MM.1S (cell line): ENCODE results near the gene PTPRG.

Experiments used
- DNase-seq: peaks from one replicate; pipeline ENCODE4 v3.0.0-alpha.2; 2015
- H2AFZ ChIP-seq: fragments of 300-600 bp; sonication (generic); 2 replicates; pipeline ENCODE4 v1.6.0; 2016; ENCODE audit warnings: antibody characterized with exemption, low read length
- H3F3A ChIP-seq: fragments of 300-600 bp; sonication (generic); 2 replicates; pipeline ENCODE4 v1.6.1; 2016; ENCODE audit warnings: mild to moderate bottlenecking, antibody characterized with exemption, low read length, moderate library complexity, mixed read lengths; ENCODE audit not compliant: insufficient read depth
- H3K27ac ChIP-seq: fragments of 300-600 bp; sonication (generic); 2 replicates; pipeline ENCODE4 v1.5.1; 2016; ENCODE audit warnings: mild to moderate bottlenecking, low read length
- H3K27me3 ChIP-seq: fragments of 300-600 bp; sonication (generic); replicated peaks from 2 replicates; pipeline ENCODE4 v1.6.0; 2016; ENCODE audit warnings: low read length; ENCODE audit not compliant: insufficient read depth
- H3K36me3 ChIP-seq: fragments of 300-600 bp; sonication (generic); replicated peaks from 2 replicates; pipeline ENCODE4 v1.6.1; 2016; ENCODE audit warnings: mild to moderate bottlenecking, low read length, mixed read lengths; ENCODE audit not compliant: insufficient read depth
- H3K4me1 ChIP-seq: fragments of 300-600 bp; sonication (generic); 2 replicates; pipeline ENCODE4 v1.6.1; 2016; ENCODE audit warnings: low read length, mixed read lengths
- H3K4me2 ChIP-seq: fragments of 300-600 bp; sonication (generic); 2 replicates; pipeline ENCODE4 v1.6.0; 2016; ENCODE audit warnings: low read depth, low read length
- H3K4me3 ChIP-seq: fragments of 300-600 bp; sonication (generic); 2 replicates; pipeline ENCODE4 v1.5.1; 2016; ENCODE audit warnings: low read length, mixed read lengths
- H3K79me2 ChIP-seq: fragments of 300-600 bp; sonication (generic); 2 replicates; pipeline ENCODE4 v1.6.1; 2016; ENCODE audit warnings: mixed run types, low read length, mixed read lengths
- H3K9ac ChIP-seq: fragments of 300-600 bp; sonication (generic); 2 replicates; pipeline ENCODE4 v1.6.1; 2016; ENCODE audit warnings: low read length, mixed read lengths
- H3K9me2 ChIP-seq: fragments of 300-600 bp; sonication (generic); replicated peaks from 2 replicates; pipeline ENCODE4 v1.6.1; 2016; ENCODE audit warnings: mild to moderate bottlenecking, low read length, mixed read lengths; ENCODE audit not compliant: insufficient read depth
- H3K9me3 ChIP-seq: fragments of 300-600 bp; sonication (generic); replicated peaks from 2 replicates; pipeline ENCODE4 v1.6.1; 2016; ENCODE audit warnings: mild to moderate bottlenecking, low read length, mixed read lengths; ENCODE audit not compliant: insufficient read depth
- H4K20me1 ChIP-seq: fragments of 300-600 bp; sonication (generic); 2 replicates; pipeline ENCODE4 v1.6.1; 2016; ENCODE audit warnings: mild to moderate bottlenecking, low read length, moderate library complexity, mixed read lengths; ENCODE audit not compliant: insufficient read depth
- CTCF ChIP-seq: fragments of 300-600 bp; sonication (generic); IDR thresholded peaks from 2 replicates; pipeline ENCODE4 v1.5.1; 2016; ENCODE audit warnings: antibody characterized with exemption, low read length, mixed read lengths
- EZH2 ChIP-seq: fragments of 300-600 bp; sonication (generic); optimal IDR thresholded peaks from 2 replicates; pipeline ENCODE3; 2017; ENCODE audit warnings: low read depth, mild to moderate bottlenecking, antibody characterized with exemption, low read length, mixed read lengths
- EZH2phosphoT487 ChIP-seq: fragments of 300-600 bp; sonication (generic); IDR thresholded peaks from 2 replicates; pipeline ENCODE4 v1.6.1; 2018; ENCODE audit warnings: antibody characterized with exemption, low read length

The PTPRG gene

GRCh38 chr3:61978460-61979419, 417.4 kb downstream of the PTPRG start:
- no peak overlapping the region for H3K4me3 ChIP-seq
- H3K27ac ChIP-seq = no peak overlapping the region
- TF ChIP-seq EZH2phosphoT487 (no peak), EZH2 (no peak), CTCF (no peak)
- H3K9me2 ChIP-seq = no peaks in the 10 kb centered on the region
- no peaks in the 10 kb centered on the region for H3K9me3 ChIP-seq
- H3K27me3 ChIP-seq = no peaks in the 10 kb centered on the region
- no peak for DNase-seq
- no peaks in the 10 kb centered on the region for H3F3A ChIP-seq
- H3K4me1 ChIP-seq = no peaks in the 10 kb centered on the region
- 0 out of 2 replicates have a peak, but pooled peaks cover 5% of the 10 kb centered on the region for H3K79me2 ChIP-seq
- no peak overlapping the region for H2AFZ ChIP-seq
- no peaks in the 10 kb centered on the region for H3K36me3 ChIP-seq
- no peak overlapping the region for H3K4me2 ChIP-seq
- H3K9ac ChIP-seq = no peak overlapping the region
- H4K20me1 ChIP-seq = no peaks in the 10 kb centered on the region

- H3K4me3 ChIP-seq = no peak overlapping the region
- H3F3A ChIP-seq = no peaks in the 10 kb centered on the region
- H3K27ac ChIP-seq = no peak overlapping the region
- H2AFZ ChIP-seq = no peak overlapping the region
- no peak overlapping the region for H3K9ac ChIP-seq
- no peaks in the 10 kb centered on the region for H3K27me3 ChIP-seq
- no peak for DNase-seq
- no peaks in the 10 kb centered on the region for H3K4me1 ChIP-seq
- H3K4me2 ChIP-seq = no peak overlapping the region
- H3K9me3 ChIP-seq = no peaks in the 10 kb centered on the region
- TF ChIP-seq EZH2 = no peak
- no peak for TF ChIP-seq EZH2phosphoT487
- TF ChIP-seq CTCF = no peak
- no peaks in the 10 kb centered on the region for H3K36me3 ChIP-seq
- H3K79me2 ChIP-seq = 0 out of 2 replicates have a peak, but pooled peaks cover 5% of the 10 kb centered on the region
- no peaks in the 10 kb centered on the region for H3K9me2 ChIP-seq
- H4K20me1 ChIP-seq = no peaks in the 10 kb centered on the region
Observed at GRCh38 chr3:61979638-61980037, 418.3 kb downstream of the PTPRG start.

- Histone ChIP-seq H3K27me3 (no peaks in the 10 kb centered on the region), H3K9me2 (no peaks in the 10 kb centered on the region), H4K20me1 (no peaks in the 10 kb centered on the region), H3K9me3 (no peaks in the 10 kb centered on the region), H3K27ac (no peak overlapping the region), H3K4me3 (no peak overlapping the region), H2AFZ (no peak overlapping the region), H3K36me3 (no peaks in the 10 kb centered on the region), H3K9ac (no peak overlapping the region), H3K79me2 (0 out of 2 replicates have a peak, but pooled peaks cover 5% of the 10 kb centered on the region), H3F3A (no peaks in the 10 kb centered on the region), H3K4me2 (no peak overlapping the region), H3K4me1 (no peaks in the 10 kb centered on the region)
- DNase-seq = no peak
- TF ChIP-seq EZH2 (no peak), CTCF (no peak), EZH2phosphoT487 (no peak)
Observed at GRCh38 chr3:61980041-61980440, 418.7 kb downstream of the PTPRG start.
